ENCODE measurements around the gene ERMP1.
"Not testable (repeated sequence)": the region's sequence is repeated elsewhere in the genome, so short reads cannot be mapped to it uniquely, and the experiment has no call there.

ERMP1 gene

GRCh38 chr9:5832538-5833529, at the start of gene ERMP1:
Gene ERMP1, minus strand, starts transcription at chr9:5833117. Its CDS starts 90 bp downstream, at chr9:5833027.
- DNase-seq = peak; percentile 61

- DNase-seq = not testable (repeated sequence)
Measured at GRCh38 chr9:5882244-5883012, 49.5 kb upstream of the ERMP1 start.

- DNase-seq = no peak
Measured at GRCh38 chr9:5879419-5880181, 46.7 kb upstream of the ERMP1 start.

GRCh38 chr9:5876711-5877110, 43.8 kb upstream of the ERMP1 start:
- no peak for DNase-seq

GRCh38 chr9:5876026-5876425, 43.1 kb upstream of the ERMP1 start:
- no peak for DNase-seq

- no peak for DNase-seq
Measured at GRCh38 chr9:5874048-5874447, 41.1 kb upstream of the ERMP1 start.

GRCh38 chr9:5873439-5873838, 40.5 kb upstream of the ERMP1 start:
- DNase-seq = no peak

GRCh38 chr9:5872511-5872910, 39.6 kb upstream of the ERMP1 start:
- DNase-seq = no peak

- DNase-seq = no peak
Measured at GRCh38 chr9:5871785-5872184, 38.9 kb upstream of the ERMP1 start.

- DNase-seq = no peak
Measured at GRCh38 chr9:5870691-5871090, 37.8 kb upstream of the ERMP1 start.

GRCh38 chr9:5870020-5870339, 37.1 kb upstream of the ERMP1 start:
- DNase-seq = no peak

GRCh38 chr9:5869315-5870019, 36.5 kb upstream of the ERMP1 start:
- no peak for DNase-seq

GRCh38 chr9:5868235-5868634, 35.3 kb upstream of the ERMP1 start:
- no peak for DNase-seq

- DNase-seq = no peak
Measured at GRCh38 chr9:5866685-5867084, 33.8 kb upstream of the ERMP1 start.

- DNase-seq = no peak
Measured at GRCh38 chr9:5866272-5866671, 33.4 kb upstream of the ERMP1 start.

- no peak for DNase-seq
Measured at GRCh38 chr9:5864446-5864845, 31.5 kb upstream of the ERMP1 start.

GRCh38 chr9:5863092-5863746, 30.3 kb upstream of the ERMP1 start:
- no peak for DNase-seq

GRCh38 chr9:5858833-5859232, 25.9 kb upstream of the ERMP1 start:
- no peak for DNase-seq

GRCh38 chr9:5857928-5858327, 25.0 kb upstream of the ERMP1 start:
- no peak for DNase-seq

- DNase-seq = no peak
Measured at GRCh38 chr9:5854063-5854790, 21.3 kb upstream of the ERMP1 start.

- DNase-seq = no peak
Measured at GRCh38 chr9:5853617-5854016, 20.7 kb upstream of the ERMP1 start.

Measured in GF-D8 (cell line).